CD4-positive, alpha-beta T cell treated with Interferon gamma for 1 hour (primary cell): ENCODE measurements around the gene TMEM150B.

Experiments used
- DNase-seq: peaks from one replicate; pipeline ENCODE4 v3.0.0-alpha.2; 2020

Gene TMEM150B

GRCh38 chr19:55303477-55303876 is 21.7 kb downstream of the TMEM150B start:
- DNase-seq: no peak

- no peak for DNase-seq
Measured at GRCh38 chr19:55302318-55302703, 22.8 kb downstream of the TMEM150B start.

GRCh38 chr19:55301459-55302317 is 23.5 kb downstream of the TMEM150B start:
- peak; percentile 90 for DNase-seq

- DNase-seq: no peak
Measured at GRCh38 chr19:55300886-55301458, 24.2 kb downstream of the TMEM150B start.

- DNase-seq: no peak
Measured at GRCh38 chr19:55299991-55300390, 25.1 kb downstream of the TMEM150B start.

GRCh38 chr19:55297267-55297666 is 27.9 kb downstream of the TMEM150B start:
- no peak for DNase-seq

GRCh38 chr19:55289117-55289796 is 35.9 kb downstream of the TMEM150B start:
- no peak for DNase-seq

- DNase-seq: no peak
Measured at GRCh38 chr19:55287361-55288079, 37.6 kb downstream of the TMEM150B start.

- no peak for DNase-seq
Measured at GRCh38 chr19:55285229-55285890, 39.8 kb downstream of the TMEM150B start.

- DNase-seq: no peak
Measured at GRCh38 chr19:55284405-55285058, 40.6 kb downstream of the TMEM150B start.

- peak; percentile 69 for DNase-seq
Measured at GRCh38 chr19:55283548-55284377, 41.4 kb downstream of the TMEM150B start, which contains the start of gene BRSK1. BRSK1 (plus strand) TSS chr19:55283997; CDS start chr19:55284443, 446 bp downstream.

GRCh38 chr19:55279770-55280643 is 45.1 kb downstream of the TMEM150B start, which contains the start of gene HSPBP1:
HSPBP1 (minus strand) TSS chr19:55280110; CDS start chr19:55279608, 502 bp downstream.
- DNase-seq: peak; percentile 98

GRCh38 chr19:55279340-55279739 is 45.8 kb downstream of the TMEM150B start:
- DNase-seq: no peak

- no peak for DNase-seq
Measured at GRCh38 chr19:55278391-55279135, 46.6 kb downstream of the TMEM150B start.

- DNase-seq: no peak
Measured at GRCh38 chr19:55277494-55277893, 47.6 kb downstream of the TMEM150B start.

- DNase-seq: peak; percentile 48
Measured at GRCh38 chr19:55276720-55277430, 48.3 kb downstream of the TMEM150B start.

- no peak for DNase-seq
Measured at GRCh38 chr19:55275851-55276719, 49.1 kb downstream of the TMEM150B start.
